GM19351 (cell line): ENCODE results near the gene USP54.
"Not testable (repeated sequence)": the region's sequence is repeated elsewhere in the genome, so short reads cannot be mapped to it uniquely, and the experiment has no call there.

ENCODE experiments used
- ATAC-seq: cut with Tn5 transposase; IDR thresholded peaks from one replicate; pipeline ENCODE4 v1.9.1; 2021; ENCODE audit warnings: mild to moderate bottlenecking, moderate library complexity; ENCODE audit not compliant: unreplicated experiment

Gene USP54

GRCh38 chr10:73591935-73592699 lies 975 bp upstream of the USP54 start:
- ATAC-seq, result no peak

GRCh38 chr10:73589563-73590126 lies 1.5 kb downstream of the USP54 start:
- no peak for ATAC-seq

GRCh38 chr10:73588656-73589055 lies 2.5 kb downstream of the USP54 start:
- no peak for ATAC-seq

- no peak for ATAC-seq
These were observed 4.6 kb downstream of the USP54 start for GRCh38 chr10:73586583-73586984.

- no peak for ATAC-seq
These were observed 5.8 kb downstream of the USP54 start for GRCh38 chr10:73585327-73585726.

GRCh38 chr10:73584737-73585136 lies 6.4 kb downstream of the USP54 start:
- ATAC-seq, result no peak

GRCh38 chr10:73581918-73582317 lies 9.2 kb downstream of the USP54 start:
- ATAC-seq, result no peak

GRCh38 chr10:73578927-73579326 lies 12.2 kb downstream of the USP54 start:
- not testable (repeated sequence) for ATAC-seq

- no peak for ATAC-seq
These were observed 13.4 kb downstream of the USP54 start for GRCh38 chr10:73577788-73578187.

- no peak for ATAC-seq
These were observed 14.1 kb downstream of the USP54 start for GRCh38 chr10:73576890-73577591.

GRCh38 chr10:73576178-73576889 lies 14.8 kb downstream of the USP54 start:
- ATAC-seq, result no peak

GRCh38 chr10:73567025-73567424 lies 24.1 kb downstream of the USP54 start:
- ATAC-seq, result not testable (repeated sequence)

- ATAC-seq, result no peak
These were observed 29.9 kb downstream of the USP54 start for GRCh38 chr10:73561192-73561591.

GRCh38 chr10:73559590-73559989 lies 31.6 kb downstream of the USP54 start:
- no peak for ATAC-seq

- ATAC-seq, result no peak
These were observed 34.3 kb downstream of the USP54 start for GRCh38 chr10:73556855-73557254.

- no peak for ATAC-seq
These were observed 36.4 kb downstream of the USP54 start for GRCh38 chr10:73554721-73555120.

- ATAC-seq, result no peak
These were observed 37.4 kb downstream of the USP54 start for GRCh38 chr10:73553761-73554160.

- ATAC-seq, result no peak
These were observed 38.1 kb downstream of the USP54 start for GRCh38 chr10:73552819-73553715.

GRCh38 chr10:73551515-73551914 lies 39.6 kb downstream of the USP54 start:
- no peak for ATAC-seq

- no peak for ATAC-seq
These were observed 45.8 kb downstream of the USP54 start for GRCh38 chr10:73545357-73545756.
